Activated T-cell treated with anti-CD3 and anti-CD28 coated beads for 24 hours (primary cell): ENCODE results near the gene ING4.

ENCODE experiments used
- DNase-seq: peaks from one replicate; pipeline ENCODE4 v3.0.0-alpha.2; 2020; ENCODE audit warnings: low read depth

ING4 gene

DNA sequence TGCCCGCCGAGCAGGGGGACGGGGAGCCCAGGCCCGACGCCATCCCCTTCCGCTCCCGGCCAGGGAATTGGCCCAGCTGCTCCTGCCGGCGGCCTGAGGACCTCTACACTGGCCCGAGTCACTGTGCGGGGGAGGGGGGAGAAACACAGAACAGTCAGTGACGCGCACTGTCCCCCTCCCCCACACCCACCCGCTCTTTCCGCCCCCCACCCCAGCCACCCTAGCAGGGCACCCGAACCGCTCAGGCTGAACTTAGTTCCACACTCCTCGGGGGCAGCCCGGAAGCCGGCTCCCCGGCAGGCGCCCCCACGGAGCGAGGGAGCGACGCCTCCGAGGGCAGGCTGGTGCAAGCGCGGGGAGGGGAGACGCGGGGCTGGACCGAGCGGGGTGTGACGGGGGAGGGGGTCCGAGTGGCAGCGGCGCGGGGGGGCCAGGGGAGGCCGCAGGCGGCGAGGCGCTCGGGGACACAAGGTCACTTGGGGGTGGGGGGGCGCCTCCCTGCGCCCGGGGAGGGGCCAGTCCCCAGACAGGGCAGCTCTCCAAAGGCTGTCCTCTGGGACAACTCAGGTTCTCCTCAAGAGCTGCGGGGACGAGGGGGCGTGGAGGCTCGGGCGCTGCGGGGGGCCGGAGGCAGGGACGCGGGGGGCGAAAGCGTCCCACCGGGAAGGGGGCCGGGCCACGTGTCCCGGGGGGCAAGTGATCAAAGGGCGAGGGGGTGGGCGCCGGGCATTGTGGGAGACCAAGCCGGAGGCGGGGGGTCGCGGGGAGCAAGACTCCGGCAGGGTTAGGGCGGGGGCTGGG is 56.4 kb downstream of the ING4 start:
- DNase-seq: no peak

DNA sequence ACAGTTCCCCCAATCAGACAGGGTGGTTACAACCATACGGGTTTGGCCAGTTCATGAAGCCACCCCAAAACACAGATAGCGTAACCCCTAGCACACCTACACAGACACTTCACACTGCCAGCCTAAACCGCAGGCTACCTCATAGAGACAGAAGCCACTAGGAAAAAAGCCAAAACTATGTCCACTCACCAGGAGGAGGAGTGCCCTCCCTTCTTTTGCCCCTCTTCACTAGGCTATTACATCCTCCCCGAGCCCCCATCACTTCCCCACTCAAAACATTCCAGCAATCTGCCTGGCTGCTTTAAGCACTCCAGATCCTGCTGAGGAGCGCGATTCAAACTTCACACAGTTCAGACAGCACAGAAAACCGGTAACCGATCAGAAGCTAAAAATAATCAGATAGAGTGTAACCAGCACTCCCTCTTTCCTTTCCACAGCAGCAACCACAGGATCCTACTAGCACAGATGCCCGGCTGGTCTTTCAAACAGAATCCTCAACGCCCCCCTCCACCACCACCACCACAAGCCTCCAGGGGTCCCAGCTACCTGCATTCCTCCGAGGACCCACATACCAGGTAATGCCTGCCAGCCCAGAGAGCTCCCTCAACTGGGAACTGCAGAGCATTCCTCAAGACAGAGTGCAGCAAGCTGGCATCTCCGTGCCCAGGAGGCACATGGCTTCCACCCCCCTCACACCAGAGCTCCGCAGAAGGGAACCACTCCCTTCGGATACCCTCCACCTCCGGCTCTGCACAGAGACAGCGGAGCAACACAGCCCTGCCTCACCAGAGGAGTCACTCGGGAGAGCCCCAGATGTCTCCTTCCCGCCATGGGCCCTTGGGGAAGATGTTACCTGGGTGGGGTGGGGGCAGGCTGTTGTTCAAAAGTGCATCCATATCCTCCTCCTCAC is 57.2 kb downstream of the ING4 start:
- no peak for DNase-seq

DNA sequence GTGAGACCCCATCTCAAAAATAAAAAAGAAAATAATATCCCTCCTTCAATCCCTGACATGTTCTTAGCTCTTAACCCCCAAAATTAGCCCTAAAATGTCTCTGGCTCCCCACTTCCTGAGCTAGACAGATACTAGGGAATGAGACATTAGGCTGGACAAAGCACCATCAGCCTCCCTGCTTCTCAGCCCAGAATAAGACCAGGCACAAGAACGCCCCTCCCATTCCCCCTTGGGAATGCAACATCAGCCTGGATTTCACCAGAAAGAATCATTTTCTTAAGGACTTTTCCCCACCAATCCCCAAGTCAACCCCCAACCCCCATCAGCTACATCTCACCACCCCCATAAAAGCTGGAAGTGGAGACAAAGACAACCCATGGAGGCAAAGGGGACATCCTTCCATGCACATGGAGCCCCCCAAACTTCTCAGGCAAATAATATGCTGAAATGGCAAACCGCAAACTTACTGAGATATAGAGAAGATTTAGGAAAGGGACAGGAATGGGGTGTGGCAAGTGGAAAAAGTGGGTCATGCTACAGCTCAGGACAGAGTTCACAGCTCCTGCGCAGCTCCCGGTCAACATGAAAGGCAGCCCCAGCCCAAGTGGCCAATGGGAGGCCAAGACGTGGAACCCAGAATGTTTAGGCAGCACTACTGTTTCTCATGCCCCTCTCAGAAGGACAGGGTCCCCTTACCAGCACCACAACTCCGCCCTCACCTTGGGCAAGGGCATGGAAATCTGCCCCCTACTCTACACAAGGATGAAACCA is 58.5 kb downstream of the ING4 start:
- DNase-seq: no peak

DNA sequence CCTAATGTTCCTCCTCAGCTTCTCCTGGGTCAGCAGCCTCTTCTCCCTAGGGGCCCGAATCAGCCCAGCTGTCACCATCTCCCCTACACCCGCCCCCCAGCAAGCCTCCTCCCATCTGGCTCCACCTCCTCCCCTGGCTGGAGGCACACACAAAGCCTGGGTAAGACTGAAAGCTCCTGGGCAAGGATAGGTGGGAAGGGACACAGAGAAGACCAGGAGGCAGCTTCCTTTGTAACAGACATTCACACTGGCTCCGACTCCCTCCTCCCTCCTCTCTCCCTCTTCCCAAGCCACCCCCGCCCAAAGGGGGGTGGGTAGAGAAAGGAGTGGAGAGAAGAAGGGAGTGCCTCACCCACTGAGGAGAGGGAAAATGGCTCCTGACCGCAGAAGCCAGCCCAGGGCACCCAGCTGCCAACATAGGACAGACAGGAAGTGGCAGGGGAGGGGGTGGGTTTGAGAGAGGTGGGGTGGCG is 59.8 kb downstream of the ING4 start:
- DNase-seq: no peak

DNA sequence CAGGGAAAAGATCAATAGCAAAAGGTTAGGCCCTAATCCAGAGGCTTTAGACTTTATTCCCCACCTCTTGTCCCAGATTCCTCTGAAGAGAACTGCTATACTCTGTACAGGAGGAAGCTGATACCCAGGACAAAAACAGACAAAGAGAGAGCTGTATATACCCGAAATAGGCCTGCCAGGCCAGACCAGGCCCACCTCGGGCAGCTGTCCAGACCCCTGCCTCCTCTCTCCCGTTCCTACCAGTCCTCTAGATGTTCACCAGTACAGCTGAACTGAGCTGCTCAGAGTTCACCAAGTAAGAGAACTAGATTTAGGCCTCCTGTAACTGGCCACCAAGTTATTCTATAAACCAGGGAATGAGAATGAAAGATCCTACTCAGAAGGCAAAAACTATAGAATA is 60.4 kb downstream of the ING4 start:
- no peak for DNase-seq
